ENCODE data around the gene SIK3.

Gene SIK3

DNA sequence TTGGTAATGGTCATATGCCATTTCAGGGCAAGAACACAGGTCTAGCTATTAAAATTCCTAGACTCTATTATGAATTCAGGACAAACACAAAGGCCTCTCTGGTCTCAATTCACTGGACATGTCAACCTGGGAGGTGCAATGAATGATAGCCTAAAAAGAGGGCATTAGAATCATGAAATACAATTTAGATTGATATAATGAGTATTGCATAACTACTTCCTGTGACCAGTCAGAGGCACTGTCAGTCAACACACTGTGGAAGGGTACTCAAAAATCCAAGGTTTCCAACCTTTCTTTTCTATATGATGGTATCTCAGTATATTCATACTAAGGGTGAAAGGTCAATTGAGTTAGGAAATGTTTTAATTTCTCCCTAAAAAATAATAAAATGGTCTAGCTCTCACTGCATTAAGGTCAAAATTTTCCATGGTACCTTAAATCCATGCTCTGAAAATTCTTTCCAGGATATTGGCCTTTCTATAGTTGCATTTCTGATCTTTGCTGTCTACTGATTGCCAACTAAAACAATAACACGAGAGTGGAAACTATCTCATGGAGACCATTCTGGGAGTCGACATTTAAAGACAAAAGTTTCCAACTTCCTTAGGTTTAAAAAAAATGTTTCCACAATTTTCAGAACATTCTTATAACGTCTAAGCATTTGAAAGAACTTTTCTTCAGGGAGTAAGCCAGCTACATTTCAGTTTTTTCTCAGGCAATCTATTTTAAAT, 179.1 kb downstream of the SIK3 start:
- no peak for DNase-seq

DNA sequence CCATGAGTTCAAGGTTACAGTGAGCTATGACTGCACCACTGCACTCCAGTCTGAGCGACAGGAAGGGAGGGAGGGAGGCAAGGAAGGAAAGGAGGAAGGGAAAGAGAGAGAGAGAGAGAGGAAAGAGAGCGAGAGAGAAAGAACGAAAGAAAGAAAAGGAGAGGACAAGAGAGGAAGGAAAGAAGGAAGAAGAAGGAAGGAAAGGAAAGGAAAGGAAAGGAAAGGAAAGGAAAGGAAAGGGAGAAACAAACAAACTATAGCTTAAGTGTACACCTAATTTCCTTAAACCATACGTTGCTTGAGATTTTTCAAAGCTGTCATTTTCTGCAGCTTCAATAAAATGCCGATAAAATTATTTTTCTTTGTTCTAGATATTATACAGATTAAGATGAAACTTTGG, 180.6 kb downstream of the SIK3 start:
- no peak for DNase-seq

GRCh38 chr11:116916886-116917285, 181.3 kb downstream of the SIK3 start:
- no peak for DNase-seq

GRCh38 chr11:116916052-116916451, 182.2 kb downstream of the SIK3 start:
- no peak for DNase-seq

DNA sequence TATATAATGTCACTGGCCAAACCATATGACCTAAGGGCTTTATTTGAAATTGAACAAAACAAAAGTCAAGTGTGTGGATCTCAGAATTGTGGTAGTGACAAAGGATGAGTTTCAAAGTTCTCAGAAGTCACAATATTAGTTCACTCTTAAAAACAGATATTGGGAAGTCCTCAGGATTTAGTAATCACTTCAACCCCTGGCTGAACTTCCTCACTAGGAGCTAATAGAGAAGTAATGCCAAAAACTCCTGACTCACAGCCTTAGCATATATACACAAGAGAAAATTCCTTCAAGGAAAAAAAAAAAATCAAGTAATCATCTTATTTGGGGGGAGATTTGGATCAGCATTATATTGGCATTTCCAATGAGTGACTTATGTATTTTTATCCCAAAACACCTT, 185.2 kb downstream of the SIK3 start:
- DNase-seq = no peak

- DNase-seq = no peak
These were observed 186.1 kb downstream of the SIK3 start for GRCh38 chr11:116911976-116912734.

- DNase-seq = no peak
These were observed 187.4 kb downstream of the SIK3 start for GRCh38 chr11:116910847-116911246.

DNA sequence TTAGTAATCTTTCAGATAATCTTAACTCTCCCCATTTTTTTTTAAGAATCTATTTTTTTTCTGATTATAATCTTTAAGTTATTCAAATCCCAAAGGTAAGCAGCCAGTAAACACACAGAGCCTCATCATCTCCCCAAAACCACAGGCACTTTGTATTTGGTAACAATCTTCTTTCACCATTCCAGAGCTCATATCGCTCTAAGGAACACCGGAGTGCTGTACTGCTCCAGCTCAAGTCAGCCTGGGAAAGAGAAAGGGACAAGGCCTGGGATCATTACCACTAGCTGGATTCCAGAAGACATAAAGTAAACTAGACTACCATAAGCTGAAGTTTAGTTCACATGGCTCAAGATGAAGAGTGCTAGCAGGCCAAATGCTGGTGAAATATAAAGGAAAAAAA, 187.8 kb downstream of the SIK3 start:
- DNase-seq = no peak

GRCh38 chr11:116909245-116909644, 189.0 kb downstream of the SIK3 start:
- DNase-seq = no peak

DNA sequence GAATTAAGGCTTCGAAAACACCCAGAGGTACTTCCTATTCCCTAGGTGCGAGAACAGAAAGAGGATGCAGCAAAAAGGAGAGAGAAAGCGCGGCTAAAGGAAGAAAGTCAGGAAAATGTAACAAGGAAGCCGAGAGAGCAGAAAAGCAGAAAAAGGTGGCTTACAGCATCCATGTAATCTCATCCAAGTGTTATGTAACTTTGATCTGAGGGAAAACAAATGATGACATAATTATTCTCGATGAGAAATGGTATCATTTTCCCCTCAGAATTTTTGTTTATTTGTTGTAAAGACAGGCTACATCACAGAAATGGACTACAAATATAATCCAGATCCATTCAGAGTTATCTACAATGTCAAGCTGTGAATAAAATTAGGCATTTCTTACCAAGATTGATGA, 191.7 kb downstream of the SIK3 start:
- DNase-seq = no peak

DNA sequence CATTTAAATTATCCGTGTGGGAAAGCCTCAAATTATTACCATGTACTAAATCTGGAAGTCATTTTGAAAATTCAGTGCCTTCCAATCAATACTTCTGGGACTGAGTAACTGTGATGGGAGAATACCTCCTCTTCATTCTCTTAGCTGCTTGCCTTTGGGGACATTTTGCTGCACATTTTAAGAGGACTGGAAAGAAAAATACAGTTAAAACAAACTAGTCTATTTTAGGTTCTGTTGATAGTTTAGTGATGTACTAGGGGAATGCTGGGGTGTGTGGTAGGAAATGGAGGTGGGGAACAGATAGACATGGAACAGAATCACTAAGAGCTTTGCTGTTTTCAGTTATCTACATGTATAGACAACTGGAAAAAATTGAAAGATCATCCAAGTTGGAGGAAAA, 195.1 kb downstream of the SIK3 start:
- DNase-seq = no peak

DNA sequence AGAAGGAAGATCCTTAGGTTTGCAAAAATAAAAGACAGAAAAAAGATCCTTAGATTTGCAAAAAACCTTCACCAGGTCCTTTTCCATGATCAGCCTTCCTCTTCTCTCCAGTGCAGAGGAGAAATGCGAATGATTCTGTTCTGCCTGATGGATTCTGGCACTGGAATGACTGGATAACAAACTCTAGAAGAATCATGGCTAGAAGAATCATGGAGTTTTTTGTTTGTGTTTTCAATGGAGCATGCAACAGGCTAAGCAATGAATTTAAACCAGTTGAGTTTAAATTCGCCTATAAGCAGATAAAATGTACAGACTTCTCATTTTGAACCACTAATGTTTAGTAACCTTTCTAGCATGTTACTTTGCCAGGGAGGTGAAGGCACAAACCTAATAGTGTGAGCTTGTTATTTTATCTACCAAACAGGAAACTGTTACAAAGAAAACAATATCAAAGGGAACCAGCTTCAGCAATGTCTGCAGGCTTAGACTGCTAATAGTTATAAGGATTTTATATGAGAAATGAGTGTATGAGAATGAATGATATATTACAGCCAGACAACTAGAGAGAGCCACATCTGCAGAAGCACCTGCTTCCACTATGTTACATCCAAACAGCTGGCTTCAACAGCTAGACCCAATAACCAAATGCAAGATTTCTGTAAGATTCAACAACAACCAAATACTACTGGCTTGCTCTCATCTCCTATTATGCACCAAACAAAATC, 196.1 kb downstream of the SIK3 start:
- DNase-seq = no peak

GRCh38 chr11:116901211-116901610, 197.0 kb downstream of the SIK3 start:
- DNase-seq = no peak

GRCh38 chr11:116896211-116896610, 202.0 kb downstream of the SIK3 start:
- DNase-seq = no peak

DNA sequence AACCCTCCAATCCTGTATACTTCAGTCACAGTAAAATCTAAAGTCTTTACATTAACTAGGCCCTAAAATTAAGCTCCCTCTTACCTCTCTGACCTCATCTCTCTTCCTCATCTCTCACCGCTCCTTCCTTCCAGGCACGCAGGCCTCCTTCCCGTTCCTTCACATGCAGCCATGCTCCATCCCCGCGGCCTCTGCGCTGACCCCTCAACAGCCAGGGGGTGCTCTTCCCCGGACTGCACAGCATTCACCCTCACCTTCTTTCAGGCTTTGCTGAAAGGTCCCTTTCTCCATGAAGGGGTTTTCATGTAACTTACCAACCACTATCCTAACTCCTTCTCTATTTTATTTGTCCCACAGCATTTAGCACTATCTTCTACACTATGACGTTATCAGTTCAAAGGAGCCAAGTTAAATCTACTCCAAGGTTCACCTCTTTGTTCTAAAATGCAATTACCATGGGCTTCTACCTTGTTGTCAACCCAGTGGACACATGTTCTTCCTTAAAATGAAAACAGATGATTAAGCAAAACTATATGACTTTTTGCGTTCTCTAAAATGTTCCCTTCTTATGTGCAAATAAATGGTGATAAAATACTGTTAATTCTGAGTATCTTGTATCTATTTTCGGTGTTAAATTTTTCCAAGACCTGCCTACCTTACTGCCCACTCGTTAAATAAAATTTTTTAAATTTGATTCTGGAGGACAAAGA, 203.0 kb downstream of the SIK3 start:
- DNase-seq = no peak

DNA sequence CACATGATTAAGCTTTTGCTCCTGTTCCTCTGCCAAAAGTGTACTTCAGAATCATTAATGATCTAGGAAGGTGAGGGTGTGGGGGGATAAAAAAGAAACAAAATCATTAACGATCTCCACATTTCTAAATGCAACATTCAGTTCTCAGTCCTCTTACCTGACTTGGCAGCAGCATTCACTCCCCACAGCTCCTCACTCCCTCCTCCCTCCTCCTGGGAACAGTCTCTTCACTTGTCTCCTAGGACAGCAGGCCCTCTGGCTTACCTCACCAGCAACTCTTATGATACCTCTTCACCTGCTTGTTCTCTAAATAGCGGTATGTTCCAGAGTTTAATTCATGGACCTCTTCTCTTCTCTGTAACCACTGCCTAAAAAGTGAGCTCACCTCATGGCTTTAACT, 204.3 kb downstream of the SIK3 start:
- DNase-seq = no peak

DNA sequence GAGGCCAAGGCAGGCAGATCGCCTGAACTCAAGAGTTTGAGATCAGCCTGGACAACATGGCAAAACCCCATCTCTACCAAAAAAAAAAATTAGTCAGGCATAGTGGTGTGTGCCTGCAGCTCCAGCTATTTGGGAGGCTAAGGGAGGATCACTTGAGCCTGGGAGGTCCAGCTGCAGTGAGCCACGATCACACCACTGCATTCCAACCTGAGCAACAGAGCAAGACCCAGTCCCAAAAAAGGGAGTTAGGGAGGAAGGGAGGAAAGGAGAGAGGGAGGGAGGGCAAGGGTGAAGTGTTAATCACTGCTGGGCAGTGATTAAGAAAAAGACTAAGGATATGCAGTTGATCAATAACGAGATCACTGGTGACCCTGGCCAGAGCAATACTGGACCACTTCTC, 204.8 kb downstream of the SIK3 start:
- DNase-seq = no peak

- no peak for DNase-seq
These were observed 205.9 kb downstream of the SIK3 start for GRCh38 chr11:116892374-116892773.

- no peak for DNase-seq
These were observed 206.5 kb downstream of the SIK3 start for GRCh38 chr11:116891746-116892145.

DNA sequence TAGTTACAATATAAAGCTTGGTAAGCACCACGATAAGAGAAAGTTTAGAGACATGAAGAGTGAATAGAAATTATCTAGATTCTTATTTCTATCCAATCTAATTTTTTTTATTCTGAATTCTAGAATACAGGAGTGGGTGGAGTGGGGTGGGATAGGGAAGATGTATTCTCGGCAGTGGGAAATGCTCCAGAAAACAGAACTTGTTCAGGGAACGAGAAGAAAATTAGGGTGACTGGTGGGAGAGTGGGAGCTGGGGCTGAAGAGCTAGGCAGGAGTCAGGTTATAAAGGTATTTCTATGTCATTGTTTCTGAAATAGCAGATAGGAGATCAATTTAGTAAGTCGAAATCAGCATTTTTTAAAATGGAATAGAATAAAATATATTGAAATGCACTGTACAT, 207.6 kb downstream of the SIK3 start:
- DNase-seq = no peak

- DNase-seq = no peak
These were observed 208.0 kb downstream of the SIK3 start for GRCh38 chr11:116890193-116890592.

DNA sequence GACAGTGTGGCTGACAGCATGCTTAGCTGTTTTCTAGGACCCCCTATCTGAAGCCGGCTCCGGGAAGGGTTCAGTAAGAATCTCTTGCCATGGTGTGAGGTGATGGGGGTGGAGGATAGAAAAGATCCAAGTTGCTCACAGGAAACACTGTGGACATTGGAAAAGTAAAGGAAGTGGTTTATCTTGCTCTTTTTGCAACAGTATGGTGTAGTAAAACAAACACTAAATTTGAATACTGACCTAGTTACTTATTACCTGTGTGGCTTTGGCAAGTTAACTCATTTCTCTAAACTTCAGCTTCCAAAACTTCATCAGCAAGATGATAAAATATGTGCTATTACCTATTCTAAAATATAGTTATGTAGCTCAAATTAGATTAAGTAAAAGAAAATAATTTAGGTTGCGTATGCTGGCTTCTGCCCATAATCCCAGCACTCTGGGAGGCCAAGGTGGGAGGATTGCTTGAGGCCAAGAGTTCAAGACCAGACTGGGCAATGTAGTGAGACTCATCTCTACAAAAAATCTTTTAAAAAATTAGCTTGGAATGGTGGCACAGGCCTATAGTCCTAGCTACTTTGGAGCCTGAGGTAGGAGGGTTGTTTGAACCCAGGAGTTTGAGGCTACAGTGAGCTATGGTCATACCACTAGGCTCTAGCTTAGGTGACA, 209.2 kb downstream of the SIK3 start:
- no peak for DNase-seq

- DNase-seq = no peak
These were observed 210.2 kb downstream of the SIK3 start for GRCh38 chr11:116888024-116888423.

Measured in activated CD8-positive, alpha-beta memory T cell treated with anti-CD3 and anti-CD28 coated beads, Interleukin-2, amount 50 U/mL, for 48 hours (primary cell).